Caco-2 (cell line): ENCODE measurements around the gene LRRC72. TPM values are rescaled to one million over a fixed set of nuclear protein-coding genes. Genes with fewer than 3 reads are reported as not detected.
"Not testable (repeated sequence)": the region's sequence is repeated elsewhere in the genome, so short reads cannot be mapped to it uniquely, and the experiment has no call there.

Experiments used
- BruUV-seq: library from RNA; stranded (reverse); fragments of 400-500 nt; replicated peaks from 2 replicates; lab custom pipeline; 2021; lab: Mats Ljungman, UMichigan
- CTCF ChIA-PET: fragments of 300-600 bp; sonication (Branson Sonifier 250); formaldehyde crosslinking; loops from one replicate; lab custom pipeline; 2022; ENCODE audit warnings: antibody characterized with exemption; lab: Charles Lee
- POLR2A ChIA-PET: fragments of 300-600 bp; sonication (Branson Sonifier 250); formaldehyde crosslinking; loops from one replicate; lab custom pipeline; 2022; ENCODE audit warnings: antibody characterized with exemption; lab: Charles Lee
- DNase-seq, 2 experiments: peaks; one replicate each; pipeline versions ENCODE4 v3.0.0 to v3.0.0-alpha.2; 2020 to 2022
- H3K27me3 ChIP-seq: replicated peaks from 2 replicates; pipeline ENCODE4 v1.6.0; 2011; ENCODE audit warnings: low read length; ENCODE audit not compliant: control insufficient read depth, insufficient read depth
- H3K36me3 ChIP-seq: 2 replicates; pipeline ENCODE4 v1.5.1; 2011; ENCODE audit warnings: low read length; ENCODE audit not compliant: control insufficient read depth, insufficient read depth
- H3K4me1 ChIP-seq: fragments of 250-450 bp; sonication (Bioruptor Pico); 2 replicates; pipeline ENCODE4 v1.5.1; 2020; ENCODE audit warnings: mild to moderate bottlenecking
- H3K4me3 ChIP-seq: 2 replicates; pipeline ENCODE4 v1.5.1; 2011; ENCODE audit warnings: low read depth, mild to moderate bottlenecking, control low read depth, low read length
- H3K9me3 ChIP-seq: fragments of 250-450 bp; sonication (Bioruptor Pico); 2 replicates; pipeline ENCODE4 v1.5.1; 2020; ENCODE audit warnings: mild to moderate bottlenecking, moderate library complexity
- H3K27ac Mint-ChIP-seq: one replicate; pipeline ENCODE4 v1.8.0; 2022; ENCODE audit warnings: mixed read lengths; ENCODE audit not compliant: unreplicated experiment
- H3K27me3 Mint-ChIP-seq: one replicate; pipeline ENCODE4 v1.8.0; 2022; ENCODE audit warnings: mixed read lengths; ENCODE audit not compliant: insufficient read depth, unreplicated experiment
- H3K36me3 Mint-ChIP-seq: one replicate; pipeline ENCODE4 v1.8.0; 2022; ENCODE audit warnings: mild to moderate bottlenecking, mixed read lengths; ENCODE audit not compliant: insufficient read depth, unreplicated experiment
- H3K4me1 Mint-ChIP-seq: one replicate; pipeline ENCODE4 v1.8.0; 2022; ENCODE audit warnings: low read depth, mixed read lengths; ENCODE audit not compliant: unreplicated experiment
- H3K4me3 Mint-ChIP-seq: one replicate; pipeline ENCODE4 v1.8.0; 2022; ENCODE audit warnings: mild to moderate bottlenecking, moderate library complexity, mixed read lengths; ENCODE audit not compliant: unreplicated experiment
- H3K9me3 Mint-ChIP-seq: one replicate; pipeline ENCODE4 v1.8.0; 2022; ENCODE audit warnings: mixed read lengths; ENCODE audit not compliant: unreplicated experiment
- intact Hi-C: fragments of 100-400 bp; cut with micrococcal nuclease; formaldehyde crosslinking; loops from one replicate; pipeline ENCODE4 v1.10.0; 2022; ENCODE audit not compliant: unreplicated experiment
- total RNA-seq: library from RNA; stranded (reverse); gene quantifications from 2 replicates; pipeline ENCODE4 v1.2.3, GENCODE V29; 2022
- TF ChIP-seq, protein P1 (sequence below), 2 experiments: fragments of 200-600 bp in 1 of 2; IDR thresholded peaks; 1 replicate in 1 of 2; 2 replicates in 1 of 2; pipeline versions ENCODE4 v1.5.1 to v1.8.0; 2011 to 2022; ENCODE audit warnings: antibody characterized with exemption in 1 of 2, control low read depth in 1 of 2, inconsistent platforms in 1 of 2, low read depth in 1 of 2, low read length in 1 of 2, mild to moderate bottlenecking in 1 of 2, moderate library complexity in 1 of 2; ENCODE audit not compliant: insufficient read depth in 1 of 2, severe bottlenecking in 1 of 2, unreplicated experiment in 1 of 2

Gene LRRC72
- total RNA-seq, 1 experiment from 2014 or later, result not detected

GRCh38 chr7:16594676-16595075, 68.1 kb downstream of the LRRC72 start:
- H3K9me3 Mint-ChIP-seq, result no peaks in the 10 kb centered on the region
- no peak overlapping the region for H3K4me3 Mint-ChIP-seq
- no TSS peak for BruUV-seq
- H3K36me3 Mint-ChIP-seq, result peaks cover 36% of the 10 kb centered on the region
- H3K27me3 Mint-ChIP-seq, result no peaks in the 10 kb centered on the region
- H3K27ac Mint-ChIP-seq, result peak overlapping the region; percentile 27
- intact Hi-C loops, result loop anchor here (1.0 to 5.0 kb wide), 4 partner anchors 16 to 827 kb away; partner anchors contain the start of gene TSPAN13
- ChIA-PET CTCF (no interaction called here), POLR2A (no interaction called here)
- H3K27me3 ChIP-seq, result no peaks in the 10 kb centered on the region
- TF ChIP-seq, protein P1, sequence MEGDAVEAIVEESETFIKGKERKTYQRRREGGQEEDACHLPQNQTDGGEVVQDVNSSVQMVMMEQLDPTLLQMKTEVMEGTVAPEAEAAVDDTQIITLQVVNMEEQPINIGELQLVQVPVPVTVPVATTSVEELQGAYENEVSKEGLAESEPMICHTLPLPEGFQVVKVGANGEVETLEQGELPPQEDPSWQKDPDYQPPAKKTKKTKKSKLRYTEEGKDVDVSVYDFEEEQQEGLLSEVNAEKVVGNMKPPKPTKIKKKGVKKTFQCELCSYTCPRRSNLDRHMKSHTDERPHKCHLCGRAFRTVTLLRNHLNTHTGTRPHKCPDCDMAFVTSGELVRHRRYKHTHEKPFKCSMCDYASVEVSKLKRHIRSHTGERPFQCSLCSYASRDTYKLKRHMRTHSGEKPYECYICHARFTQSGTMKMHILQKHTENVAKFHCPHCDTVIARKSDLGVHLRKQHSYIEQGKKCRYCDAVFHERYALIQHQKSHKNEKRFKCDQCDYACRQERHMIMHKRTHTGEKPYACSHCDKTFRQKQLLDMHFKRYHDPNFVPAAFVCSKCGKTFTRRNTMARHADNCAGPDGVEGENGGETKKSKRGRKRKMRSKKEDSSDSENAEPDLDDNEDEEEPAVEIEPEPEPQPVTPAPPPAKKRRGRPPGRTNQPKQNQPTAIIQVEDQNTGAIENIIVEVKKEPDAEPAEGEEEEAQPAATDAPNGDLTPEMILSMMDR (IDR thresholded peaks at IDR 0.05; ENCODE audit: insufficient read depth in 1 of 2, low read depth in 1 of 2, low read length in 1 of 2, severe bottlenecking in 1 of 2, unreplicated experiment in 1 of 2), result no peak
- no peak overlapping the region for H3K4me3 ChIP-seq
- DNase-seq, result no peak
- no peaks in the 10 kb centered on the region for H3K36me3 ChIP-seq
- peaks cover 43% of the 10 kb centered on the region for H3K4me1 ChIP-seq
- no peaks in the 10 kb centered on the region for H3K9me3 ChIP-seq
- peaks cover 32% of the 10 kb centered on the region for H3K4me1 Mint-ChIP-seq

- H3K9me3 ChIP-seq, H3K36me3 ChIP-seq, H3K27me3 ChIP-seq, CTCF ChIA-PET, POLR2A ChIA-PET, H3K9me3 Mint-ChIP-seq, H3K27me3 Mint-ChIP-seq, BruUV-seq, H3K4me3 ChIP-seq: not testable (repeated sequence)
- peak in 1 of 2 experiments; percentile 53 for DNase-seq
- Mint-ChIP-seq H3K36me3 (peaks cover 40% of the 10 kb centered on the region), H3K4me3 (peak overlapping the region; percentile 38), H3K27ac (peak overlapping the region; percentile 27), H3K4me1 (peaks cover 29% of the 10 kb centered on the region)
- intact Hi-C loops, result loop anchor here (1.0 to 5.0 kb wide), 4 partner anchors 15 to 828 kb away; partner anchors contain the start of gene TSPAN13
- peaks cover 34% of the 10 kb centered on the region for H3K4me1 ChIP-seq
These were observed 69.0 kb downstream of the LRRC72 start for GRCh38 chr7:16595596-16595995.

DNA sequence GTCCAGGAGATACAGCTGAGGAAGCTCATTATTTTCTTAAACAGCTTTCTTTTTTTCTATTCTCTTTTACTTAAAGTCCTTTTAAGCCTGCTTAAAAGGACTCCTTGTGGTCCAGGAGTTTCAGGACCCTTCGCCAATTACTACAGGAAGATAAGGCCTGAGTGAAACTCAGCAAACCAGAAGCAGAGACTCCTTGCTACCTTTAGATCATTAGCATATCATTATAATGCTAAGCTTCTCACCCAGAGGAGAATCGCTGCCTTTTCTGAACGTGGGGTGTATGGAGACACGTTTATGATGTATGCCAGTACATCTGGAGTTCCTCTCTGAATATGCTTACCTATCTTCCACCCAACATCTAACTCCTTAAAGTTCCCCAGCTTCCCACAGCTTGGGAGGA, 71.4 kb downstream of the LRRC72 start:
- intact Hi-C loops, result loop anchor here (5.0 kb wide), 2 partner anchors 154 to 831 kb away; partner anchors contain the start of gene TSPAN13
- H3K27me3 ChIP-seq, result no peaks in the 10 kb centered on the region
- no peak for DNase-seq
- H3K9me3 ChIP-seq, result no peaks in the 10 kb centered on the region
- Mint-ChIP-seq H3K27ac (peak overlapping the region; percentile 22), H3K36me3 (peaks cover 54% of the 10 kb centered on the region), H3K4me3 (no peak overlapping the region), H3K4me1 (peaks cover 15% of the 10 kb centered on the region), H3K27me3 (no peaks in the 10 kb centered on the region), H3K9me3 (no peaks in the 10 kb centered on the region)
- no peaks in the 10 kb centered on the region; the same call in 1 of the 2 replicates for H3K36me3 ChIP-seq
- TF ChIP-seq, protein P1 (IDR thresholded peaks at IDR 0.05; ENCODE audit: insufficient read depth in 1 of 2, low read depth in 1 of 2, low read length in 1 of 2, severe bottlenecking in 1 of 2, unreplicated experiment in 1 of 2), result no peak
- POLR2A ChIA-PET, result no interaction called here
- peaks cover 29% of the 10 kb centered on the region for H3K4me1 ChIP-seq
- H3K4me3 ChIP-seq, result no peak overlapping the region
- no TSS peak for BruUV-seq
- CTCF ChIA-PET, result no interaction called here
